Measurements from ENCODE around the gene MACC1.

MACC1 gene

GRCh38 chr7:20217193-20217948 is at the start of gene MACC1:
Gene MACC1 (minus strand): TSS chr7:20217384. CDS start chr7:20161862, 55,522 bp downstream.
- no peak for DNase-seq (ENCODE audit: low read depth)

- DNase-seq (ENCODE audit: low read depth) = no peak
Observed at GRCh38 chr7:20264623-20265022, 47.4 kb upstream of the MACC1 start.

- DNase-seq (ENCODE audit: low read depth) = no peak
Observed at GRCh38 chr7:20260223-20260622, 43.0 kb upstream of the MACC1 start.

GRCh38 chr7:20257212-20257611 is 40.0 kb upstream of the MACC1 start:
- DNase-seq (ENCODE audit: low read depth) = no peak

GRCh38 chr7:20249920-20250319 is 32.7 kb upstream of the MACC1 start:
- no peak for DNase-seq (ENCODE audit: low read depth)

- DNase-seq (ENCODE audit: low read depth) = no peak
Observed at GRCh38 chr7:20249376-20249775, 32.2 kb upstream of the MACC1 start.

- no peak for DNase-seq (ENCODE audit: low read depth)
Observed at GRCh38 chr7:20246236-20246635, 29.1 kb upstream of the MACC1 start.

GRCh38 chr7:20244334-20245120 is 27.3 kb upstream of the MACC1 start:
- DNase-seq (ENCODE audit: low read depth) = no peak

GRCh38 chr7:20241911-20242261 is 24.7 kb upstream of the MACC1 start:
- DNase-seq (ENCODE audit: low read depth) = no peak

GRCh38 chr7:20241194-20241910 is 24.2 kb upstream of the MACC1 start:
- no peak for DNase-seq (ENCODE audit: low read depth)

GRCh38 chr7:20240080-20240926 is 23.1 kb upstream of the MACC1 start:
- no peak for DNase-seq (ENCODE audit: low read depth)

- DNase-seq (ENCODE audit: low read depth) = no peak
Observed at GRCh38 chr7:20238754-20239324, 21.7 kb upstream of the MACC1 start.

- DNase-seq (ENCODE audit: low read depth) = no peak
Observed at GRCh38 chr7:20238194-20238753, 21.1 kb upstream of the MACC1 start.

GRCh38 chr7:20237464-20238193 is 20.4 kb upstream of the MACC1 start:
- DNase-seq (ENCODE audit: low read depth) = no peak

GRCh38 chr7:20236790-20237189 is 19.6 kb upstream of the MACC1 start:
- no peak for DNase-seq (ENCODE audit: low read depth)

- DNase-seq (ENCODE audit: low read depth) = no peak
Observed at GRCh38 chr7:20236043-20236442, 18.9 kb upstream of the MACC1 start.

- no peak for DNase-seq (ENCODE audit: low read depth)
Observed at GRCh38 chr7:20235288-20235687, 18.1 kb upstream of the MACC1 start.

GRCh38 chr7:20233362-20233761 is 16.2 kb upstream of the MACC1 start:
- DNase-seq (ENCODE audit: low read depth) = no peak

GRCh38 chr7:20232848-20233247 is 15.7 kb upstream of the MACC1 start:
- no peak for DNase-seq (ENCODE audit: low read depth)

GRCh38 chr7:20229646-20230500 is 12.7 kb upstream of the MACC1 start:
- DNase-seq (ENCODE audit: low read depth) = no peak
